Endothelial cell of umbilical vein (primary cell): ENCODE results near the gene SUCLG1. TPM values are rescaled to one million over a fixed set of nuclear protein-coding genes. Genes with fewer than 3 reads are reported as not detected.

Experiments
- BruUV-seq: library from RNA; stranded (reverse); fragments of 400-500 nt; replicated peaks from 2 replicates; lab custom pipeline; 2021; lab: Mats Ljungman, UMichigan
- CTCF ChIA-PET: fragments of 300-600, 350-600 bp; sonication (Branson Sonifier 250); formaldehyde crosslinking; loops from one replicate; lab custom pipeline; 2021; ENCODE audit warnings: antibody characterized with exemption, inconsistent platforms; lab: Charles Lee
- POLR2A ChIA-PET: fragments of 300-600, 350-600 bp; sonication (Branson Sonifier 250); formaldehyde crosslinking; loops from one replicate; lab custom pipeline; 2021; ENCODE audit warnings: antibody characterized with exemption, inconsistent platforms; lab: Charles Lee
- DNase-seq: peaks from one replicate; pipeline ENCODE4 v3.0.0-alpha.2; 2011; ENCODE audit warnings: low read depth, low spot score
- FAIRE-seq: peaks from 2 replicates; lab custom pipeline; 2011; peaks lifted over from hg19 to GRCh38; lab: Jason Lieb, UNC
- H2AFZ ChIP-seq: 2 replicates; pipeline ENCODE4 v1.6.0; 2012; ENCODE audit warnings: low read depth, low read length, control low read depth, inconsistent platforms
- H3K27ac ChIP-seq: 2 replicates; pipeline ENCODE4 v1.5.1; 2011; ENCODE audit warnings: low read depth, mild to moderate bottlenecking, control low read depth, low read length, moderate library complexity; ENCODE audit not compliant: insufficient read depth
- H3K27me3 ChIP-seq, 2 experiments: 2 replicates each; pipeline versions ENCODE4 v1.6.0 to v1.6.1; 2011; ENCODE audit warnings: low read length in 2 of 2, mixed read lengths in 1 of 2; ENCODE audit not compliant: control insufficient read depth in 2 of 2, insufficient read depth in 2 of 2
- H3K36me3 ChIP-seq, 2 experiments: 2 replicates in 1 of 2; 3 replicates in 1 of 2; pipeline ENCODE4 v1.5.1; 2011; ENCODE audit warnings: low read length in 2 of 2, mild to moderate bottlenecking in 1 of 2, moderate library complexity in 1 of 2; ENCODE audit not compliant: control insufficient read depth in 2 of 2, insufficient read depth in 2 of 2; ENCODE audit errors: extremely low read depth in 1 of 2
- H3K4me1 ChIP-seq: 3 replicates; pipeline ENCODE4 v1.5.1; 2011; ENCODE audit warnings: mild to moderate bottlenecking, low read length; ENCODE audit not compliant: control insufficient read depth, insufficient read depth; ENCODE audit errors: extremely low read depth
- H3K4me2 ChIP-seq: 2 replicates; pipeline ENCODE4 v1.6.1; 2011; ENCODE audit warnings: low read length, control low read depth, mixed read lengths; ENCODE audit not compliant: insufficient read depth
- H3K4me3 ChIP-seq, 3 experiments: fragments of 200-600 bp in 1 of 3; sonication (generic), shearing (Covaris generic) in 1 of 3; replicated peaks in 1 of 3; 2 replicates each; pipeline ENCODE4 v1.5.1; 2011 to 2016; ENCODE audit warnings: control low read depth in 3 of 3, low read length in 3 of 3, mild to moderate bottlenecking in 2 of 3, inconsistent platforms in 1 of 3, low read depth in 1 of 3, moderate library complexity in 1 of 3; ENCODE audit not compliant: insufficient read depth in 1 of 3
- H3K79me2 ChIP-seq: 2 replicates; pipeline ENCODE4 v1.6.0; 2012; ENCODE audit warnings: low read length, inconsistent platforms; ENCODE audit not compliant: control insufficient read depth, insufficient read depth
- H3K9ac ChIP-seq: replicated peaks from 2 replicates; pipeline ENCODE3; 2011; ENCODE audit warnings: low read length, control low read depth; ENCODE audit not compliant: insufficient read depth; ENCODE audit errors: extremely low read depth
- H3K9me1 ChIP-seq: replicated peaks from 3 replicates; pipeline ENCODE4 v1.6.0; 2011; ENCODE audit warnings: mild to moderate bottlenecking, low read length; ENCODE audit not compliant: control insufficient read depth, insufficient read depth; ENCODE audit errors: extremely low read depth
- H3K9me3 ChIP-seq: replicated peaks from 2 replicates; pipeline ENCODE4 v1.5.1; 2012; ENCODE audit warnings: low read length, inconsistent platforms; ENCODE audit not compliant: control insufficient read depth, insufficient read depth
- H4K20me1 ChIP-seq: replicated peaks from 2 replicates; pipeline ENCODE3; 2011; ENCODE audit warnings: mild to moderate bottlenecking, low read length; ENCODE audit not compliant: control insufficient read depth, insufficient read depth; ENCODE audit errors: extremely low read depth
- EZH2 ChIP-seq: IDR thresholded peaks from 2 replicates; pipeline ENCODE4 v1.6.1; 2012; ENCODE audit warnings: borderline replicate concordance, low read depth, mild to moderate bottlenecking, moderate library complexity, low read length, inconsistent platforms; ENCODE audit not compliant: severe bottlenecking
- FOS ChIP-seq: IDR thresholded peaks from 2 replicates; pipeline ENCODE4 v1.6.1; 2011; ENCODE audit warnings: mild to moderate bottlenecking, low read length, moderate library complexity, borderline replicate concordance; ENCODE audit not compliant: insufficient read depth
- GATA2 ChIP-seq: IDR thresholded peaks from 2 replicates; pipeline ENCODE4 v1.7.0; 2011; ENCODE audit warnings: low read depth, mild to moderate bottlenecking, moderate library complexity, mixed read lengths, low read length; ENCODE audit not compliant: insufficient read length, insufficient read depth
- JUN ChIP-seq: IDR thresholded peaks from 2 replicates; pipeline ENCODE4 v1.6.1; 2011; ENCODE audit warnings: borderline replicate concordance, low read depth; ENCODE audit not compliant: insufficient read length, insufficient read depth
- MYC ChIP-seq: IDR thresholded peaks from one replicate; pipeline ENCODE4 v1.6.1; 2011; ENCODE audit warnings: mild to moderate bottlenecking, low read depth, low read length
- POLR2A ChIP-seq: IDR thresholded peaks from 2 replicates; pipeline ENCODE4 v1.6.1; 2012; ENCODE audit warnings: low read depth, mild to moderate bottlenecking, control low read depth, low read length
- POLR2AphosphoS5 ChIP-seq: IDR thresholded peaks from 2 replicates; pipeline ENCODE4 v1.6.1; 2012; ENCODE audit warnings: low read depth, mild to moderate bottlenecking, control low read depth, low read length, moderate library complexity; ENCODE audit not compliant: insufficient read depth
- dilution Hi-C: fragments of 300-500 bp; cut with MboI; formaldehyde crosslinking; loops from one replicate; pipeline ENCODE4 v1.15.0; 2019; ENCODE audit warnings: low sequenced_read_pairs; ENCODE audit not compliant: extremely low pct_ligation_motif_present
- intact Hi-C: fragments of 100-400 bp; cut with micrococcal nuclease; formaldehyde crosslinking; loops from one replicate; pipeline ENCODE4 v1.10.0; 2022
- polyA plus RNA-seq, 4 experiments: library from polyadenylated mRNA; depleted of rRNA in 3 of 4; stranded (reverse) in 3 of 4; unstranded in 1 of 4; fragments of >200 nt; gene quantifications; 2 replicates each; pipeline versions ENCODE4 v1.2.1 to v1.2.3, GENCODE V29; 2011 to 2012; ENCODE audit warnings: missing spikeins in 1 of 4
- total RNA-seq: library from RNA; stranded (reverse); gene quantifications from 2 replicates; pipeline ENCODE4 v1.2.3, GENCODE V29; 2021
- TF ChIP-seq, protein P1 (sequence below): IDR thresholded peaks from 2 replicates; pipeline ENCODE4 v1.6.1; 2011; ENCODE audit not compliant: insufficient read depth, insufficient read length
- TF ChIP-seq, protein P2 (sequence below), 2 donors: IDR thresholded peaks; 1 replicate in 1 of 2; 2 replicates in 1 of 2; pipeline ENCODE4 v1.5.1; 2011; ENCODE audit warnings: low read length in 2 of 2, mild to moderate bottlenecking in 2 of 2, moderate library complexity in 2 of 2, control low read depth in 1 of 2, inconsistent platforms in 1 of 2, low read depth in 1 of 2; ENCODE audit not compliant: insufficient read depth in 1 of 2; ENCODE audit errors: extremely low read depth in 1 of 2

SUCLG1 gene
- total and polyA plus RNA-seq, 2 donors (not counting 3 experiments of a cell fraction or from before 2014, with no cell fraction given), result 31.7 to 59.2 TPM

GRCh38 chr2:84467389-84467788 is 8.3 kb upstream of the SUCLG1 start:
- Histone ChIP-seq H3K79me2 (no peaks in the 10 kb centered on the region), H3K36me3 (no peaks in the 10 kb centered on the region), H3K4me3 (no peak overlapping the region), H3K27me3 (no peaks in the 10 kb centered on the region), H4K20me1 (no peaks in the 10 kb centered on the region), H3K4me1 (no peaks in the 10 kb centered on the region), H3K9me1 (no peaks in the 10 kb centered on the region), H3K27ac (no peak overlapping the region), H2AFZ (no peak overlapping the region), H3K9me3 (no peaks in the 10 kb centered on the region), H3K4me2 (no peak overlapping the region), H3K9ac (no peak overlapping the region)
- TF ChIP-seq POLR2AphosphoS5, result no peak
- BruUV-seq, result no TSS peak
- ChIA-PET POLR2A (no interaction called here), CTCF (no interaction called here)
- DNase-seq, result no peak
- dilution Hi-C loops, result no loop called here
- intact Hi-C loops, result no loop called here
- FAIRE-seq, result no peak

GRCh38 chr2:84461310-84461709 is 2.2 kb upstream of the SUCLG1 start:
- dilution Hi-C loops (no loop called here), intact Hi-C loops (no loop called here)
- no peaks in the 10 kb centered on the region for H3K9me3 ChIP-seq
- ChIA-PET CTCF (no interaction called here), POLR2A (interaction anchor here (0.5 kb wide), 1 partner anchor 447 kb away, joined by 4 read pairs; no protein-coding TSS in a partner anchor)
- no peak overlapping the region for H2AFZ ChIP-seq
- no peaks in the 10 kb centered on the region for H3K36me3 ChIP-seq
- H4K20me1 ChIP-seq, result no peaks in the 10 kb centered on the region
- H3K27ac ChIP-seq, result no peak overlapping the region
- DNase-seq (no peak), FAIRE-seq (no peak)
- H3K4me3 ChIP-seq, result no peak overlapping the region
- no peaks in the 10 kb centered on the region for H3K27me3 ChIP-seq
- peaks cover 23% of the 10 kb centered on the region for H3K79me2 ChIP-seq
- H3K9ac ChIP-seq, result no peak overlapping the region
- TF ChIP-seq, protein P1, sequence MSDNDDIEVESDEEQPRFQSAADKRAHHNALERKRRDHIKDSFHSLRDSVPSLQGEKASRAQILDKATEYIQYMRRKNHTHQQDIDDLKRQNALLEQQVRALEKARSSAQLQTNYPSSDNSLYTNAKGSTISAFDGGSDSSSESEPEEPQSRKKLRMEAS, result no peak
- no peak for TF ChIP-seq MYC
- TF ChIP-seq GATA2, result no peak
- TF ChIP-seq POLR2A, result no peak
- TF ChIP-seq EZH2, result no peak
- TF ChIP-seq, protein P2, sequence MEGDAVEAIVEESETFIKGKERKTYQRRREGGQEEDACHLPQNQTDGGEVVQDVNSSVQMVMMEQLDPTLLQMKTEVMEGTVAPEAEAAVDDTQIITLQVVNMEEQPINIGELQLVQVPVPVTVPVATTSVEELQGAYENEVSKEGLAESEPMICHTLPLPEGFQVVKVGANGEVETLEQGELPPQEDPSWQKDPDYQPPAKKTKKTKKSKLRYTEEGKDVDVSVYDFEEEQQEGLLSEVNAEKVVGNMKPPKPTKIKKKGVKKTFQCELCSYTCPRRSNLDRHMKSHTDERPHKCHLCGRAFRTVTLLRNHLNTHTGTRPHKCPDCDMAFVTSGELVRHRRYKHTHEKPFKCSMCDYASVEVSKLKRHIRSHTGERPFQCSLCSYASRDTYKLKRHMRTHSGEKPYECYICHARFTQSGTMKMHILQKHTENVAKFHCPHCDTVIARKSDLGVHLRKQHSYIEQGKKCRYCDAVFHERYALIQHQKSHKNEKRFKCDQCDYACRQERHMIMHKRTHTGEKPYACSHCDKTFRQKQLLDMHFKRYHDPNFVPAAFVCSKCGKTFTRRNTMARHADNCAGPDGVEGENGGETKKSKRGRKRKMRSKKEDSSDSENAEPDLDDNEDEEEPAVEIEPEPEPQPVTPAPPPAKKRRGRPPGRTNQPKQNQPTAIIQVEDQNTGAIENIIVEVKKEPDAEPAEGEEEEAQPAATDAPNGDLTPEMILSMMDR (IDR thresholded peaks at IDR 0.05; ENCODE audit: extremely low read depth in 1 of 2, insufficient read depth in 1 of 2, low read depth in 1 of 2, low read length in 2 of 2), result no peak
- TF ChIP-seq POLR2AphosphoS5, result no peak
- no peak for TF ChIP-seq JUN
- no peak for TF ChIP-seq FOS
- no peak overlapping the region for H3K4me2 ChIP-seq
- BruUV-seq, result no TSS peak
- H3K9me1 ChIP-seq, result no peaks in the 10 kb centered on the region
- peaks cover 11% of the 10 kb centered on the region for H3K4me1 ChIP-seq
